COR-L47 (cell line): ENCODE data around the gene IGFBP3.

Experiments used
- DNase-seq: peaks from one replicate; lab custom pipeline; 2025; lab: John Stamatoyannopoulos, UW

Gene IGFBP3

DNA sequence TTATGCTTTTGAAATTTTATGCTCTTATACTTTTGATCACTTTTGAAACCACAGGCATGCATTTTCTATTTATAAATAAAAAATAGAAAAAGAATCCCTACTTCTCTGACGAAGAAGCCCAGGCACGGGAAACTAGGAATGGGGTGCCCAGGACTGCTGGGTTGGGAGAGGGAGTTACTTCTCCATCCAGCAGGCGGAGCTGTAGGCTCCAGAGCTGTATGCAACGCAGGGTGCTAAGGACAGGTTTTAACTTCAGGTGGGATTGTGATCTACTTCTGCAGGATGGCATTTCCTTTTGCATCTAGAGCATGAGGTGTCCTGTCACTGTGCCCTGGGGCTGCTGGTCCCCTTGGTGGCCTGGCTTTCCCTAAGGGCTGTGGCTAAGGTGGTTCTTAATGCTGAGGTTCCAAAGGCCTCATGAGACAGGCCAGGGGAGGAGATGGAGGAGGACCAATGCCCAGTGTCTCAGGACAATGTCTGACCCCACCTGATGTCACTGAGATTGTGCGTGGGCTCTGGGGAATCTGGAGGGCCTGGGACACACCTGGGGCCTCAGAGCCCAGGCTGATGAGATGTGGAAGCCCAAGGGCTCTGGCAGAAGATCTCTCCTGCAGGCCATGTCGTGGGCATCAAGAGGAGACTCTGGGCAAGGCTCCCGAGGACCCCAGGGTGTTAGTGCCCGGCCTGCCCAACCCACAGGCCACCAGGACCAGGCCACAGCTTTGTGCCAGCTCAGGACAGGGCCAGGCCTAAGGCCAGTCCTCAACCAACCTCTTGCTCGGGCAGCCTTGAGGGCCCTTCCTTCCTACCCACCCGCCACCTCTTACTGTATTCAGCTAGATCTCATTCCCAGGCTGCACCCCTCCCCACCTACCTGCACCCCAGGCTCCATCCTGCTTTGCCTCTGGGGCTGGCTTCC is 48.7 kb downstream of the IGFBP3 start:
- no peak for DNase-seq

DNA sequence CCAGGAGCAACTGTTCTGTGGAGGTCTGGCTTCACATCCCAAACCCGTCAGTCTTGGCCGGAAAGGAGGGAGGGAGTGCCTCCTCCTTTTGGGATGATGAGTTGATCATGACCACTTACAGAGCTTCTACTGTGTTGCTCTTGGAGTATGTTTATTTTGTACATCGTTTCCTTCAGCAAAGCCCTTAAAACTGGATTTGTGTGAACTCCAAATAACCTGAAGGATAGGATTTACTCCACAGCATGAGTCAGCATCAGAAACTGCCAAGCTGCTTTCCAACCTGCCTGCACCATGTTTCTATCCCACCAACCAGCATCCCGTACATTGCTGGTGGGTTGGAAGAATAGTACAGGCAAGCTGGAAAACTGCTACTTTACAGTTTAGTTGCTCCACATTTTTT is 51.6 kb downstream of the IGFBP3 start:
- no peak for DNase-seq

DNA sequence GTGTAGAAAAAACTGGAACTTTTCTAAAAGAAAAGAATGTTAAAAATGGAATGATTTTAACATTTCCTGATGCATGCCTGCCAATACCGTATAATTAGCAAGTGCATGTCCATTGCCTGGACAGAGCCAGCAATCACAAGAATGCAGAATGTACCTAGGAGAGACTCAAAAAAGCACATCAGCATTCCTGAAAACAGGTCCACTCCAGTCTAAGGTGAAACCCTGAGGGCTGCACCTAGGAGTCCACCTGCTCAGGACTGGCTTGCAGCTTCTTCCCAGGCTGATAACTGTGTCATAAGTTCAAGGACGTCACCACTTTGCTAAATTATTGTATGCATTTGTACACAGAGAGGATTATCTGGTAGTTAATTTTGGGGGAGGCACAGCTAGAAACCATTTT is 53.6 kb downstream of the IGFBP3 start:
- no peak for DNase-seq

DNA sequence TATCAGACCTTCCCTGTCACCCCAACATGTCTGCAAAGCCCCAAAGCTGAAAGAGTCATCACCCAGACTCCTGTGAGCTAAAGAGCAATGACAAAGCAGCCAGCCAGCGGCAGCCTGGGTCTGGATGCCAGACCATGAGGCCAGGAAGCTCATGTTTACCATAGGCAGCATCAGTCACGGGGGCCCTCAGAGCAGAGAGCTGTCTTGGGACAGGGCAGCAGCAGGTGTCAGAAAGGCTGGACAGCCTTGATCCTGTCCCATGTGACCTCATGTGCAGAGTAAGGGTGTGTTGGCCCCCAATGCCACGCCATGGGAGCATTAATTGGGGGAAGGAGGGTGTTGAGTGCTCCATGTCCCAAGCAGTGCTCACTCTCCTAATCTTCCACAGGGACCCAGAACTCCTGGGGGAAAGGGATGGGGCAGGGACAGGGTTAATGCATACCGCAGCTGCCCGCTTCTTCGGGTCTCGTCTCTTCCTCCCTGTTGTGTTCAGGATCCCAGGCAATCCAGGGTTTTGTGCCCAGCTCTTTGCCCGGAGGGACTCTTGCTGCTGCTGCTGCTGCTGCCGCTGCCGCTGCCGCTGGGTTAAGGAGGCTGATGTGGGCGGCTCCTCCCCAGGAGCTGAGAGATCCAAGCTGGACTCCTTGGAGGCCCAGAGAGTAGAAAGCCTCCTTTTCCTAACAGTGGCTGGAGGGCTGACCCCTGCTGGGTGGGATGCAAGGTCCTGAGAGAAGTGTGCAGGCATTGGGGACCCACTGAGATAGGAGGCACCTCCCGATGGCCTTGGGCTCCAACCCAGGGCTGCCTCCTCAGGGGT is 55.3 kb downstream of the IGFBP3 start:
- DNase-seq = no peak

DNA sequence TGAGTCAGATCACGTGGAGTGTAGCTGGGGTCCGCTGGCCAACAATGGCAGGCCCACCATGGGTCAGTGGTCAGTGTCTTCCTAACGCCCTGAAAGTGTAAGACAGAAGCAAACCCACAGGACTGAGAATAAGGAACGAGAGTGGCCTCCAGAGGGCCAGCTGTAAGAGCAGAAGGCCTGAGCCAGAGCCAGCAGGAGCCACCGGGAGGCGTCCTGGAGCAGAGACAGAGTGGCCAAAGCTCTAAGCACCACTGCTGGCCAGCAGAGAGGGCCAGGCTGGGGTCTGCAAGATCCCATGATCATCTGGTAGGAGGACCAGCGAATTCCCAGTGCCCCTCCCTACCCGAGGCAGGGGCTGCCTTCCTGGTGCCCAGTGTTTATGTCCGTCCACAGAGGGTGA is 57.4 kb downstream of the IGFBP3 start:
- DNase-seq = no peak
